GM23338 (cell line): ENCODE results near the gene COA4. TPM values are rescaled to one million over a fixed set of nuclear protein-coding genes. Genes with fewer than 3 reads are reported as not detected.
A peak's percentile ranks its signal among the peaks of the same experiment; 100 is the strongest.

ENCODE experiments used
- ATAC-seq: fragments of 200-7000 bp; cut with Tn5 transposase; 3 replicates; pipeline ENCODE4 v1.9.1; 2020
- DNase-seq: peaks from one replicate; pipeline ENCODE4 v3.0.0-alpha.2; 2015; ENCODE audit warnings: low spot score
- H2AFZ ChIP-seq: fragments of 200-600 bp; sonication (generic); 2 replicates; pipeline ENCODE4 v1.8.0; 2016; ENCODE audit warnings: antibody characterized with exemption, mild to moderate bottlenecking, moderate library complexity
- H3F3A ChIP-seq: fragments of 200-600 bp; sonication (generic); replicated peaks from 2 replicates; pipeline ENCODE4 v1.8.0; 2017; ENCODE audit warnings: antibody characterized with exemption, mixed run types, low read depth
- H3K27ac ChIP-seq: fragments of 200-600 bp; sonication (generic); 2 replicates; pipeline ENCODE4 v1.6.1; 2016; ENCODE audit warnings: low read depth
- H3K27me3 ChIP-seq: fragments of 200-600 bp; sonication (generic); 2 replicates; pipeline ENCODE4 v1.8.0; 2016; ENCODE audit warnings: mild to moderate bottlenecking, mixed run types, moderate library complexity; ENCODE audit not compliant: insufficient read depth
- H3K36me3 ChIP-seq: fragments of 200-600 bp; sonication (generic); 2 replicates; pipeline ENCODE4 v1.8.0; 2016; ENCODE audit warnings: mild to moderate bottlenecking; ENCODE audit not compliant: insufficient read depth
- H3K4me1 ChIP-seq: fragments of 200-600 bp; sonication (generic); 2 replicates; pipeline ENCODE4 v1.8.0; 2016; ENCODE audit warnings: mild to moderate bottlenecking, moderate library complexity; ENCODE audit not compliant: insufficient read depth
- H3K4me2 ChIP-seq: fragments of 200-600 bp; sonication (generic); 2 replicates; pipeline ENCODE4 v1.7.1; 2017; ENCODE audit warnings: mixed run types
- H3K4me3 ChIP-seq: fragments of 200-600 bp; sonication (generic); 2 replicates; pipeline ENCODE4 v1.6.1; 2016; ENCODE audit warnings: mixed run types
- H3K79me2 ChIP-seq: fragments of 200-600 bp; sonication (generic); replicated peaks from 2 replicates; pipeline ENCODE4 v1.8.0; 2017; ENCODE audit warnings: mild to moderate bottlenecking; ENCODE audit not compliant: insufficient read depth
- H3K9me2 ChIP-seq: fragments of 200-600 bp; sonication (generic); 2 replicates; pipeline ENCODE4 v1.8.0; 2017; ENCODE audit not compliant: insufficient read depth
- H4K20me1 ChIP-seq: fragments of 200-600 bp; sonication (generic); replicated peaks from 2 replicates; pipeline ENCODE4 v1.8.0; 2017; ENCODE audit warnings: mild to moderate bottlenecking; ENCODE audit not compliant: insufficient read depth
- H3K27ac Mint-ChIP-seq: 2 replicates; pipeline ENCODE4 v1.8.0; 2020; ENCODE audit warnings: inconsistent platforms, mild to moderate bottlenecking, moderate library complexity, mixed read lengths
- H3K27me3 Mint-ChIP-seq: 3 replicates; pipeline ENCODE4 v1.8.0; 2022; ENCODE audit warnings: low read depth, mild to moderate bottlenecking, moderate library complexity, mixed read lengths, inconsistent platforms; ENCODE audit not compliant: insufficient read depth, poor library complexity
- H3K36me3 Mint-ChIP-seq: 3 replicates; pipeline ENCODE4 v1.8.0; 2021; ENCODE audit warnings: low read depth, mild to moderate bottlenecking, inconsistent platforms, moderate library complexity, mixed read lengths
- H3K4me1 Mint-ChIP-seq: 3 replicates; pipeline ENCODE4 v1.8.0; 2020; ENCODE audit warnings: mild to moderate bottlenecking, inconsistent platforms, mixed read lengths
- H3K4me3 Mint-ChIP-seq: 3 replicates; pipeline ENCODE4 v1.8.0; 2021; ENCODE audit warnings: moderate library complexity, mild to moderate bottlenecking, inconsistent platforms, mixed read lengths
- H3K9me3 Mint-ChIP-seq: 3 replicates; pipeline ENCODE4 v1.8.0; 2020; ENCODE audit warnings: moderate library complexity, mild to moderate bottlenecking, inconsistent platforms, mixed read lengths
- CTCF ChIP-seq, 2 experiments: fragments of 200-600 bp in 1 of 2; sonication (generic) in 1 of 2; conservative IDR thresholded peaks; 2 replicates each; pipeline versions ENCODE4 v1.5.1 to v1.6.1; 2016 to 2017; ENCODE audit warnings: antibody characterized with exemption in 2 of 2, low read depth in 2 of 2, mild to moderate bottlenecking in 2 of 2, moderate library complexity in 1 of 2
- EZH2 ChIP-seq: fragments of 200-600 bp; sonication (generic); IDR thresholded peaks from one replicate; pipeline ENCODE4 v1.8.0; 2017; ENCODE audit warnings: antibody characterized with exemption, mild to moderate bottlenecking, low read depth; ENCODE audit not compliant: unreplicated experiment
- STAT1 ChIP-seq: IDR thresholded peaks from one replicate; pipeline ENCODE4 v1.6.1; 2016; ENCODE audit warnings: antibody characterized with exemption; ENCODE audit not compliant: unreplicated experiment
- ZNF462 ChIP-seq: fragments of 250-450 bp; sonication (Bioruptor Pico); IDR thresholded peaks from 2 replicates; pipeline ENCODE4 v1.5.0; 2020; ENCODE audit warnings: mild to moderate bottlenecking, moderate library complexity
- polyA plus RNA-seq: library from polyadenylated mRNA; unstranded; fragments of >200 nt; fragmentation: Nextera tagmentation; extraction: Ambion mirVana; gene quantifications from 2 replicates; pipeline ENCODE4 v1.2.1, GENCODE V29; 2016
- total RNA-seq: library from RNA; depleted of rRNA; stranded (reverse); fragments of >200 nt; shearing (Covaris generic); gene quantifications from 2 replicates; pipeline ENCODE4 v1.2.3, GENCODE V29; 2014

Gene COA4
- total and polyA plus RNA-seq, 2 experiments from 2014 or later = 168 to 174 TPM

- Histone ChIP-seq H3F3A (no peaks in the 10 kb centered on the region), H4K20me1 (no peaks in the 10 kb centered on the region), H3K4me2 (no peak overlapping the region), H2AFZ (no peak overlapping the region), H3K4me3 (no peak overlapping the region), H3K27ac (no peak overlapping the region), H3K4me1 (no peaks in the 10 kb centered on the region), H3K36me3 (no peaks in the 10 kb centered on the region), H3K9me2 (no peaks in the 10 kb centered on the region), H3K79me2 (no peaks in the 10 kb centered on the region), H3K27me3 (no peaks in the 10 kb centered on the region)
- peaks cover 4% of the 10 kb centered on the region; the same call in 2 of the 3 replicates for H3K36me3 Mint-ChIP-seq
- no peak overlapping the region for H3K4me3 Mint-ChIP-seq
- no peaks in the 10 kb centered on the region for H3K27me3 Mint-ChIP-seq
- H3K9me3 Mint-ChIP-seq = no peaks in the 10 kb centered on the region
- no peak for DNase-seq
- no peak for TF ChIP-seq EZH2
- no peak for TF ChIP-seq STAT1
- H3K4me1 Mint-ChIP-seq = no peaks in the 10 kb centered on the region
- H3K27ac Mint-ChIP-seq = no peak overlapping the region
- no peak for ATAC-seq
Observed at GRCh38 chr11:73912026-73912425, 35.4 kb upstream of the COA4 start.

GRCh38 chr11:73907191-73907590 lies 30.5 kb upstream of the COA4 start:
- TF ChIP-seq CTCF (conservative IDR thresholded peaks at IDR 0.05; ENCODE audit: low read depth in 2 of 2) (0 out of 4 replicates have a peak, but pooled peaks of 1 of the 2 experiments have one; percentile 10), ZNF462 (no peak)
- Mint-ChIP-seq H3K4me1 (no peaks in the 10 kb centered on the region), H3K36me3 (peaks cover 6% of the 10 kb centered on the region; the same call in 2 of the 3 replicates), H3K4me3 (no peak overlapping the region), H3K27me3 (no peaks in the 10 kb centered on the region), H3K27ac (no peak overlapping the region), H3K9me3 (no peaks in the 10 kb centered on the region)
- Histone ChIP-seq H3K27me3 (no peaks in the 10 kb centered on the region), H2AFZ (no peak overlapping the region), H3K9me2 (no peaks in the 10 kb centered on the region), H3K27ac (no peak overlapping the region), H3K4me3 (no peak overlapping the region), H3K4me1 (no peaks in the 10 kb centered on the region), H3K4me2 (no peak overlapping the region), H3K79me2 (no peaks in the 10 kb centered on the region), H4K20me1 (no peaks in the 10 kb centered on the region), H3K36me3 (no peaks in the 10 kb centered on the region), H3F3A (no peaks in the 10 kb centered on the region)
- ATAC-seq = peak; percentile 75
- peak; percentile 9 for DNase-seq
